Neural crest cell (in vitro differentiated cells): ENCODE results near the gene AHCYL2. TPM values are rescaled to one million over a fixed set of nuclear protein-coding genes. Genes with fewer than 3 reads are reported as not detected.

Experiments
- DNase-seq: peaks from one replicate; pipeline ENCODE4 v3.0.0; 2021; ENCODE audit warnings: low read depth, mixed read lengths, low spot score
- H3K27ac Mint-ChIP-seq: one replicate; pipeline ENCODE4 v1.8.0; 2021; ENCODE audit warnings: mild to moderate bottlenecking, mixed read lengths; ENCODE audit not compliant: unreplicated experiment
- H3K27me3 Mint-ChIP-seq: 2 replicates; pipeline ENCODE4 v1.8.0; 2021; ENCODE audit warnings: low read depth, mild to moderate bottlenecking, mixed read lengths
- H3K36me3 Mint-ChIP-seq: 2 replicates; pipeline ENCODE4 v1.8.0; 2021; ENCODE audit warnings: low read depth, mild to moderate bottlenecking, mixed read lengths
- H3K4me1 Mint-ChIP-seq: 2 replicates; pipeline ENCODE4 v1.8.0; 2021; ENCODE audit warnings: mixed read lengths
- H3K4me3 Mint-ChIP-seq: one replicate; pipeline ENCODE4 v1.8.0; 2021; ENCODE audit warnings: mild to moderate bottlenecking, mixed read lengths
- H3K9me3 Mint-ChIP-seq: 2 replicates; pipeline ENCODE4 v1.8.0; 2021; ENCODE audit warnings: mixed read lengths
- CTCF ChIP-seq: fragments of 200-600 bp; sonication (generic); conservative IDR thresholded peaks from 2 replicates; pipeline ENCODE4 v1.5.0; 2021; ENCODE audit warnings: antibody characterized with exemption, mild to moderate bottlenecking
- total RNA-seq: library from RNA; stranded (reverse); gene quantifications from 2 replicates; pipeline ENCODE4 v1.2.1, GENCODE V29; 2021

Gene AHCYL2
- total RNA-seq, 1 donor from 2014 or later, result 19.1 TPM

- H3K36me3 Mint-ChIP-seq, result no peaks in the 10 kb centered on the region
- no peak for DNase-seq
- H3K4me1 Mint-ChIP-seq, result peaks cover 11% of the 10 kb centered on the region
- H3K27me3 Mint-ChIP-seq, result no peaks in the 10 kb centered on the region
- TF ChIP-seq CTCF, result no peak
- no peaks in the 10 kb centered on the region for H3K9me3 Mint-ChIP-seq
- H3K4me3 Mint-ChIP-seq, result no peak overlapping the region
- H3K27ac Mint-ChIP-seq, result no peak overlapping the region
Observed at GRCh38 chr7:129383542-129384132, 158.8 kb downstream of the AHCYL2 start.

- Mint-ChIP-seq H3K9me3 (no peaks in the 10 kb centered on the region), H3K4me1 (peaks cover 13% of the 10 kb centered on the region), H3K4me3 (no peak overlapping the region), H3K27ac (no peak overlapping the region), H3K27me3 (no peaks in the 10 kb centered on the region), H3K36me3 (no peaks in the 10 kb centered on the region)
- DNase-seq, result no peak
- no peak for TF ChIP-seq CTCF
Observed at GRCh38 chr7:129385116-129385515, 160.3 kb downstream of the AHCYL2 start.

- no peaks in the 10 kb centered on the region for H3K27me3 Mint-ChIP-seq
- no peak overlapping the region for H3K4me3 Mint-ChIP-seq
Observed at GRCh38 chr7:129385598-129385997, 160.8 kb downstream of the AHCYL2 start.

GRCh38 chr7:129386506-129386905 is 161.7 kb downstream of the AHCYL2 start:
- no peak for DNase-seq
- no peak overlapping the region for H3K4me3 Mint-ChIP-seq
- H3K9me3 Mint-ChIP-seq, result no peaks in the 10 kb centered on the region
- TF ChIP-seq CTCF, result no peak
- H3K27ac Mint-ChIP-seq, result no peak overlapping the region
- peaks cover 13% of the 10 kb centered on the region for H3K4me1 Mint-ChIP-seq
- H3K36me3 Mint-ChIP-seq, result no peaks in the 10 kb centered on the region
- H3K27me3 Mint-ChIP-seq, result no peaks in the 10 kb centered on the region

More at GRCh38 chr7:129385598-129385997, 160.8 kb downstream of the AHCYL2 start:
- Mint-ChIP-seq H3K36me3 (no peaks in the 10 kb centered on the region), H3K4me1 (peaks cover 13% of the 10 kb centered on the region), H3K9me3 (no peaks in the 10 kb centered on the region), H3K27ac (no peak overlapping the region)
- no peak for TF ChIP-seq CTCF
- no peak for DNase-seq

GRCh38 chr7:129387537-129387936 is 162.7 kb downstream of the AHCYL2 start:
- peak overlapping the region; percentile 57 for H3K27ac Mint-ChIP-seq
- no peak for TF ChIP-seq CTCF
- H3K36me3 Mint-ChIP-seq, result no peaks in the 10 kb centered on the region
- DNase-seq, result no peak
- no peak overlapping the region for H3K4me3 Mint-ChIP-seq
- peaks cover 13% of the 10 kb centered on the region for H3K4me1 Mint-ChIP-seq
- no peaks in the 10 kb centered on the region for H3K27me3 Mint-ChIP-seq
- H3K9me3 Mint-ChIP-seq, result no peaks in the 10 kb centered on the region
